HG02678 (cell line): ENCODE results near the gene IFT74.

Experiments
- ATAC-seq: cut with Tn5 transposase; IDR thresholded peaks from one replicate; pipeline ENCODE4 v1.9.1; 2021; ENCODE audit warnings: mild to moderate bottlenecking, moderate library complexity; ENCODE audit not compliant: unreplicated experiment

The IFT74 gene

GRCh38 chr9:26973989-26974388 is 17.8 kb downstream of the IFT74 start:
- no peak for ATAC-seq

- ATAC-seq: no peak
Observed at GRCh38 chr9:26974927-26975326, 18.7 kb downstream of the IFT74 start.

GRCh38 chr9:26975728-26976707 is 19.8 kb downstream of the IFT74 start:
- ATAC-seq: no peak

- no peak for ATAC-seq
Observed at GRCh38 chr9:26983340-26983739, 27.1 kb downstream of the IFT74 start.

DNA sequence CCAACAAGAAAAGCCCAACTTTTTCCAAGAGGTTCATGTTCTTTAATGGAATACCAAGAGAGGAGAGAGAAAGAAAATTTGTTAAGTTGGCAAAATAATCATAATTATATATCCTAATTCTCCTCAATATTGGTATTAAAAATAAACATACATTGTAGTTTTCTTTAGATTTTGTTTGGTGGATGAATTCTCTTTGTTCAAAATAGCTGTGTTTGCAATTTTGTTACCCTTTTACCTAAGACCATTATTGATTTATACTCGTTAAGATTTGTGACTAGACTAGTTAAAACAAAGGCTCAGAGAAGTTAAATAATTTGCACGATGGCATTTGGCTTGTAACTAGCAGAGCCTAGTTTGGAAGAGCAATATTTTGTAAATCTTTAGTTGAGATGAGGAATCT is 39.6 kb downstream of the IFT74 start:
- ATAC-seq: no peak

GRCh38 chr9:27003426-27004077 is 47.3 kb downstream of the IFT74 start:
- no peak for ATAC-seq

DNA sequence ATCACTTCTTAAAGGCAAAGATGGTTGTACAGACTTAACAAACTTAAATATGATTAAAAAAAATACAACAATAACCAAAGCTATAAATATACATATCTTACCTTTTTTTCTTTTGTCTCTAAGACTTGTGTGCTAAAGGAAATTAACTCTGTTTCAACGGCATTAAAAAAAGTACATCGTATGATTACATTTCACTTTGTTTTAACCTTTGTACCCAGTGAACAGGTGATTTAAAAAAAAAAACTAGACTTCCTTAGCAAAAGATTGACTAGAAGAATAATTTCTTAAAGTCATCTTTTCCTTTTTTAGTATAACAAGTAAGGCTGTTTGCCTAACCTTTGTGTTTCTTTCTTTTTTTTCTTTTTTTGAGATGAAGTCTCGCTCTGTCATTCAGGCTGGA is 49.3 kb downstream of the IFT74 start, which contains the start of gene LRRC19:
Gene LRRC19, minus strand, starts transcription at position 182 of the 400 bp plus-strand sequence. CDS start 5,978 bp downstream, outside the sequence.
- ATAC-seq: no peak

- no peak for ATAC-seq
Observed at GRCh38 chr9:27019589-27019988, 63.4 kb downstream of the IFT74 start.

DNA sequence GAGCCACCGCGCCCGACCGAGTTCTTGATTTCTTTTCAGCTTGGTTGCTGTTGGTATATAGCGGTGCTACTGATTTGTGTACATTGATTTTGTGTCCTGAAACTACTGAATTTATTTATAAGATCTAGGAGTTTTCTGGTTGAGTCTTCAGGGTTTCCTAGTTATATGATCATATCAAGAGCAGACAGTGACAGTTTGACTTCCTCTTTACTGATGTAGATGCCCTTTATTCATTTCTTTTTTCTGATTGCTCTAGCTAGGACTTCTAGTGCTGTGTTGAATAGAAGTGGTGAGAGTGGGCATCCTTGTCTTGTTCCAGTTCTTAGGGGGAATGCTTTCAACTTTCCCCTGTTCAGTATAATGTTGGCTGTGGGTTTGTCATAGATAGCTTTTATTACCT is 66.7 kb downstream of the IFT74 start:
- no peak for ATAC-seq

GRCh38 chr9:27029186-27029585 is 73.0 kb downstream of the IFT74 start:
- ATAC-seq: no peak

DNA sequence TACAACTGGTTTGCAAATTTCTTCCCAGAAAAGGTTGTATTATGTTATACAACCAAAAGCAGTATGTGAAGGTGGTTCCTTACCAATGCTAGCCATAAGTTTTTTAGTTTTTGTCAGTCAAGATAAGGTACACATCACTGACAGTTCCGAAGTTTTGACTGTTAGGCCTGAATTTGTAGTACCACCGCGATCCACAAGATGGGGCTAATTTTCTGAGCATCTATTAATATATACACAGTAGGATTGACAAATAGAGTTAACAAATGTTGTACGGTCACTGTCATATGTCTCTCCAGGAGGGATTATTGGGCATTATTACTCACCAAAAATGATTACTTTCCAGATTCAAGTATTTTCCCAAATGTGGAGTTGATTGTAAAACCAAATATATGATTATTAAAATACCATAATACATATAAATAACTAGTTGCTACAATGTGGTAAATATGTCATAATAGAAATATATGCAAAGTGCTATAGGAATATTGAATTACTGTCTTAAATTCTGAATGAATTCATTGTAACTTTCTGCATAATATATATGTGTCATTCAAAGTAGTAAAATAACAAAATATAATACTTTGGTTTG is 77.7 kb downstream of the IFT74 start:
- ATAC-seq: peak; percentile 87

GRCh38 chr9:27037499-27037898 is 81.3 kb downstream of the IFT74 start:
- no peak for ATAC-seq

DNA sequence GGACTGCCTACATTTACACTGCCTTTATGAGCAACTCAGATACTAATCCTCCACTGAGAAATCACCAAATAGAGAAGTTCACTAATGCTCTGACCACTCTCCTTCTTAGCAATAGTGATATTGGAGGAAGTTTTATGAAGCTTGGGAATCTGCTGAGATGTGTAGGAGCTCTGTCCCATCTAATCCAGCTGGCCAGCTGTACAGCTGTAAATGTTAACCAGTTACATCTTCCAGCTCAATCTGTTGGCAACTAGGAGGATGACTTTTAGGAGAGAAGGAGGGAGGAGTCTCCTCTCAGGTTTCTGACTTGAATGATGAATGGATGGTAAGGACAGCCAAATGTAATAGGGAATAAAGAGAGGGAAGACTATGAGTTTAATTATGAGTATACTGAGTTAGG is 85.5 kb downstream of the IFT74 start:
- no peak for ATAC-seq

DNA sequence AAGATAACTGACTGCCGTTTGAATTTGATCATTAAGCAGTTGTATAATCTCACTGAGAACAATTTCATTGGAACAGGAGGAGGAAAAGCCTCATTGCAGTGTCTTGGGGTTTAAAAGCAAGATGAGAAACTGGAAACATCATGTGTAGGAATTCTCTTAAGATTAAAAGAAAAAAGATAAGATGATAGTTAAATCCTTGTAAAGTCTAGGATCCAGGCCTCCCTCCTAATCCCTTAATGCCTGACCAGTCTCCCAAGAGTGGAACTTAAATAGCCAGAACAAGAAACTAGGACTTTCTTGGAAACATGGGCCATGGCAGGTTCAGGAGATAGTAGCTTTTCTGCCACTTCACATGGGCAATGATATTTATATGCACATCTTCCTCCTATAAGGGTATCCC is 86.3 kb downstream of the IFT74 start:
- no peak for ATAC-seq

DNA sequence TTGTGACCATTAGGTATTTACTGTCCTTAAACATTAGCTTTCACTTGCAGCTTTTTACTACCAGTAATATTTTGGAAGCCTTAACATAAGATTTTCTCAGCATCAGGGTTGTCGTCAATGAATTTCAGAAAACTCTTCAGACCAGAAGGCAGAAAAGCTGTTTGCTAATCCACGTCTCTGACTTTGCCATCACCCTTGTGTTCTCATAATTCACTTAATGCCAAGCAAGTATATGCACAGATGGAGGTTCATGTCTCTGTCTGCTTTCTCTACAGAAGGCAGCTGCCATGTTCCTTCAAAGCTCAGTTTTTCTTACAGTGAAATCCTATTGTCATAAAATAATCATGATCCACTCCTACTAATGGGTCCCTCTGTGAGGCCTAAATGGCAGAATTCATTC is 87.0 kb downstream of the IFT74 start:
- ATAC-seq: no peak

- no peak for ATAC-seq
Observed at GRCh38 chr9:27047136-27047535, 90.9 kb downstream of the IFT74 start.

DNA sequence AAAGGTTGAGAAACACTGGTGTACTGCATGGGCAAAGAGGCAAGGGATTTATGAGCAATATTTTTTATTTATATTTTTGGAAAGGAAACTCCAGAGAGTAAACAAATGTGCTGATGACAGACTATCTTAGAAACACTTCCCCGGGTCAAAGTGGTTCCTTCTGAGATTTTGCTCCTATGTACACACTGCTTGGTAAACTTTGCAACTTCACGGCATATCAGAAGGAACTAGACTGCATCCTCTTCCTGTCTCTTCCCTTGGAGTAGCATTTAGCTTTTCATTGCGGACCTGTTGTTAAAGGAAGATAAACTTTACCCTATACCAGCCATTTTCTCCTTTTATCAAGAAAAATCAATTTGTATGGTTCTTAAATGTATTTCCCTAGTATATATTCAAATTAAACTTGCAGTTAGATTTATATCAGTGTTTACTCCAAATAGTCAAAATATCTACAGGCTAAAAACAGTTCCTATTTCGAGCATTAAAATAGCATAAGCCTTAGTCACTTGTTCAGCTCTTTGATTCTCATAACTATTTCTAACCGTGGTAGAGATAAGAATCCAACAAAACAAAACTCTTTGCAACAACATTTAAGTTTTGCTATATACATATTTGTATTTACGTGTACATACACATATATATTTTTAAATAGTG is 97.3 kb downstream of the IFT74 start:
- ATAC-seq: no peak

DNA sequence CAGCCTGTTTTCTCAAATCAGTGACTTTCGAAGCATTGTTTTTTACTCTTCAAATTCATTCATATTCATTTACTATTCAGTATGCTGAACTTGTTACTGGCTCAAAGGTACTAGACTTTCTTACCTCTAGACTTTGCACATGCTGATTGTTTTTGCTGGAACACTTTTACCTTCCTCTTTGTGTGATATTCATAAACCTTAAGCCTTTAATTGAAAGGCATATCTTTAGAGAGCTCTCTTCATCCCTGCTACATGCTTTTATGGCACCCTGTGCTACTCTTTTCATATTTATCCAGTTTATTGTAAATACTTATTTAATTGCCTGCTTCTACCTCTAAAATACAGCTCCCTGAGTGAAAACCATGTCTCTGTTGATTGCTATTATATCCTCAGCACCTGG is 97.9 kb downstream of the IFT74 start:
- no peak for ATAC-seq

- no peak for ATAC-seq
Observed at GRCh38 chr9:27054841-27055240, 98.6 kb downstream of the IFT74 start.

GRCh38 chr9:27059412-27059811 is 103.2 kb downstream of the IFT74 start:
- ATAC-seq: no peak

- ATAC-seq: no peak
Observed at GRCh38 chr9:27059907-27060306, 103.7 kb downstream of the IFT74 start.
